Caco-2 (cell line): Measurements from ENCODE around the gene FNIP1. TPM values are rescaled to one million over a fixed set of nuclear protein-coding genes. Genes with fewer than 3 reads are reported as not detected.

Experiments
- BruUV-seq: library from RNA; stranded (reverse); fragments of 400-500 nt; replicated peaks from 2 replicates; lab custom pipeline; 2021; lab: Mats Ljungman, UMichigan
- CTCF ChIA-PET: fragments of 300-600 bp; sonication (Branson Sonifier 250); formaldehyde crosslinking; loops from one replicate; lab custom pipeline; 2022; ENCODE audit warnings: antibody characterized with exemption; lab: Charles Lee
- POLR2A ChIA-PET: fragments of 300-600 bp; sonication (Branson Sonifier 250); formaldehyde crosslinking; loops from one replicate; lab custom pipeline; 2022; ENCODE audit warnings: antibody characterized with exemption; lab: Charles Lee
- DNase-seq, 2 experiments: peaks; one replicate each; pipeline versions ENCODE4 v3.0.0 to v3.0.0-alpha.2; 2020 to 2022
- H3K27me3 ChIP-seq: replicated peaks from 2 replicates; pipeline ENCODE4 v1.6.0; 2011; ENCODE audit warnings: low read length; ENCODE audit not compliant: control insufficient read depth, insufficient read depth
- H3K36me3 ChIP-seq: 2 replicates; pipeline ENCODE4 v1.5.1; 2011; ENCODE audit warnings: low read length; ENCODE audit not compliant: control insufficient read depth, insufficient read depth
- H3K4me1 ChIP-seq: fragments of 250-450 bp; sonication (Bioruptor Pico); 2 replicates; pipeline ENCODE4 v1.5.1; 2020; ENCODE audit warnings: mild to moderate bottlenecking
- H3K4me3 ChIP-seq: 2 replicates; pipeline ENCODE4 v1.5.1; 2011; ENCODE audit warnings: low read depth, mild to moderate bottlenecking, control low read depth, low read length
- H3K9me3 ChIP-seq: fragments of 250-450 bp; sonication (Bioruptor Pico); 2 replicates; pipeline ENCODE4 v1.5.1; 2020; ENCODE audit warnings: mild to moderate bottlenecking, moderate library complexity
- H3K27ac Mint-ChIP-seq: one replicate; pipeline ENCODE4 v1.8.0; 2022; ENCODE audit warnings: mixed read lengths; ENCODE audit not compliant: unreplicated experiment
- H3K27me3 Mint-ChIP-seq: one replicate; pipeline ENCODE4 v1.8.0; 2022; ENCODE audit warnings: mixed read lengths; ENCODE audit not compliant: insufficient read depth, unreplicated experiment
- H3K36me3 Mint-ChIP-seq: one replicate; pipeline ENCODE4 v1.8.0; 2022; ENCODE audit warnings: mild to moderate bottlenecking, mixed read lengths; ENCODE audit not compliant: insufficient read depth, unreplicated experiment
- H3K4me1 Mint-ChIP-seq: one replicate; pipeline ENCODE4 v1.8.0; 2022; ENCODE audit warnings: low read depth, mixed read lengths; ENCODE audit not compliant: unreplicated experiment
- H3K4me3 Mint-ChIP-seq: one replicate; pipeline ENCODE4 v1.8.0; 2022; ENCODE audit warnings: mild to moderate bottlenecking, moderate library complexity, mixed read lengths; ENCODE audit not compliant: unreplicated experiment
- H3K9me3 Mint-ChIP-seq: one replicate; pipeline ENCODE4 v1.8.0; 2022; ENCODE audit warnings: mixed read lengths; ENCODE audit not compliant: unreplicated experiment
- CTCF ChIP-seq, 2 experiments: fragments of 200-600 bp in 1 of 2; IDR thresholded peaks; 1 replicate in 1 of 2; 2 replicates in 1 of 2; pipeline versions ENCODE4 v1.5.1 to v1.8.0; 2011 to 2022; ENCODE audit warnings: antibody characterized with exemption in 1 of 2, control low read depth in 1 of 2, inconsistent platforms in 1 of 2, low read depth in 1 of 2, low read length in 1 of 2, mild to moderate bottlenecking in 1 of 2, moderate library complexity in 1 of 2; ENCODE audit not compliant: insufficient read depth in 1 of 2, severe bottlenecking in 1 of 2, unreplicated experiment in 1 of 2
- intact Hi-C: fragments of 100-400 bp; cut with micrococcal nuclease; formaldehyde crosslinking; loops from one replicate; pipeline ENCODE4 v1.10.0; 2022; ENCODE audit not compliant: unreplicated experiment
- total RNA-seq: library from RNA; stranded (reverse); gene quantifications from 2 replicates; pipeline ENCODE4 v1.2.3, GENCODE V29; 2022

Gene FNIP1
- total RNA-seq, 1 experiment from 2014 or later = 45.0 TPM

GRCh38 chr5:131613423-131613822 lies 183.4 kb downstream of the FNIP1 start:
- no peaks in the 10 kb centered on the region for H3K27me3 ChIP-seq
- H3K36me3 ChIP-seq = no peaks in the 10 kb centered on the region
- peaks cover 26% of the 10 kb centered on the region for H3K4me1 Mint-ChIP-seq
- peaks cover 34% of the 10 kb centered on the region for H3K4me1 ChIP-seq
- no peaks in the 10 kb centered on the region for H3K9me3 ChIP-seq
- intact Hi-C loops = no loop called here
- H3K9me3 Mint-ChIP-seq = no peaks in the 10 kb centered on the region
- H3K4me3 Mint-ChIP-seq = no peak overlapping the region
- H3K36me3 Mint-ChIP-seq = no peaks in the 10 kb centered on the region
- POLR2A ChIA-PET = no interaction called here
- no peak overlapping the region for H3K4me3 ChIP-seq
- H3K27ac Mint-ChIP-seq = no peak overlapping the region
- BruUV-seq = no TSS peak
- TF ChIP-seq CTCF (IDR thresholded peaks at IDR 0.05; ENCODE audit: insufficient read depth in 1 of 2, low read depth in 1 of 2, low read length in 1 of 2, severe bottlenecking in 1 of 2, unreplicated experiment in 1 of 2) = no peak
- CTCF ChIA-PET = no interaction called here
- H3K27me3 Mint-ChIP-seq = no peaks in the 10 kb centered on the region
- no peak for DNase-seq

- no peaks in the 10 kb centered on the region for H3K36me3 ChIP-seq
- CTCF ChIA-PET = interaction anchor here (2.3 kb wide), 1 partner anchor 22 kb away, joined by 8 read pairs; no protein-coding TSS in a partner anchor
- no peaks in the 10 kb centered on the region for H3K36me3 Mint-ChIP-seq
- intact Hi-C loops = no loop called here
- H3K27me3 ChIP-seq = no peaks in the 10 kb centered on the region
- no peak for DNase-seq
- BruUV-seq = no TSS peak
- H3K27me3 Mint-ChIP-seq = no peaks in the 10 kb centered on the region
- peak overlapping the region; percentile 87 for H3K27ac Mint-ChIP-seq
- no peaks in the 10 kb centered on the region for H3K9me3 Mint-ChIP-seq
- no peak overlapping the region for H3K4me3 ChIP-seq
- H3K9me3 ChIP-seq = no peaks in the 10 kb centered on the region
- H3K4me1 Mint-ChIP-seq = peaks cover 32% of the 10 kb centered on the region
- POLR2A ChIA-PET = interaction anchor here (0.5 to 0.9 kb wide), 2 partner anchors 24 to 186 kb away, joined by 3 to 4 read pairs; partner anchors contain the start of gene FNIP1
- no peak overlapping the region for H3K4me3 Mint-ChIP-seq
- peaks cover 44% of the 10 kb centered on the region for H3K4me1 ChIP-seq
- TF ChIP-seq CTCF (IDR thresholded peaks at IDR 0.05; ENCODE audit: insufficient read depth in 1 of 2, low read depth in 1 of 2, low read length in 1 of 2, severe bottlenecking in 1 of 2, unreplicated experiment in 1 of 2) = no peak
These were observed 185.8 kb downstream of the FNIP1 start for GRCh38 chr5:131611064-131611381.

- no peak for TF ChIP-seq CTCF (IDR thresholded peaks at IDR 0.05; ENCODE audit: insufficient read depth in 1 of 2, low read depth in 1 of 2, low read length in 1 of 2, severe bottlenecking in 1 of 2, unreplicated experiment in 1 of 2)
- Mint-ChIP-seq H3K36me3 (no peaks in the 10 kb centered on the region), H3K27me3 (no peaks in the 10 kb centered on the region), H3K4me3 (no peak overlapping the region), H3K27ac (peak overlapping the region; percentile 87), H3K4me1 (peaks cover 32% of the 10 kb centered on the region), H3K9me3 (no peaks in the 10 kb centered on the region)
- DNase-seq = peak; percentile 47 to 54
- Histone ChIP-seq H3K9me3 (no peaks in the 10 kb centered on the region), H3K4me3 (no peak overlapping the region), H3K27me3 (no peaks in the 10 kb centered on the region), H3K4me1 (peaks cover 44% of the 10 kb centered on the region), H3K36me3 (no peaks in the 10 kb centered on the region)
- ChIA-PET CTCF (interaction anchor here (2.3 kb wide), 1 partner anchor 21 kb away, joined by 8 read pairs; no protein-coding TSS in a partner anchor), POLR2A (interaction anchor here (0.5 to 0.9 kb wide), 2 partner anchors 25 to 186 kb away, joined by 3 to 4 read pairs; partner anchors contain the start of gene FNIP1)
- intact Hi-C loops = loop anchor here (1.0 kb wide), 1 partner anchor 25 kb away; the partner anchor contains the start of gene RAPGEF6
- no TSS peak for BruUV-seq
These were observed 186.4 kb downstream of the FNIP1 start for GRCh38 chr5:131610198-131611063.
